ENCODE results near the gene KRTAP12-1. TPM values are rescaled to one million over a fixed set of nuclear protein-coding genes. Genes with fewer than 3 reads are reported as not detected.
"Not testable (repeated sequence)": the region's sequence is repeated elsewhere in the genome, so short reads cannot be mapped to it uniquely, and the experiment has no call there.

The KRTAP12-1 gene
- total RNA-seq, 1 experiment from 2014 or later, result not detected

GRCh38 chr21:44656868-44657267, 25.1 kb downstream of the KRTAP12-1 start:
- no peak for DNase-seq (ENCODE audit: low read depth)
- in situ Hi-C loops (cut with HindIII; ENCODE audit: low pct_unique_long_range_greater_than_20kb, low sequenced_read_pairs), result no loop called here

GRCh38 chr21:44654576-44655175, 27.3 kb downstream of the KRTAP12-1 start, which contains the start of gene KRTAP12-4:
Gene KRTAP12-4, minus strand, starts transcription at chr21:44654659. Its CDS starts 45 bp downstream, at chr21:44654614.
- no peak for DNase-seq (ENCODE audit: low read depth)
- in situ Hi-C loops (cut with HindIII; ENCODE audit: low pct_unique_long_range_greater_than_20kb, low sequenced_read_pairs), result no loop called here

GRCh38 chr21:44653656-44654575, 28.0 kb downstream of the KRTAP12-1 start:
- in situ Hi-C loops (cut with HindIII; ENCODE audit: low pct_unique_long_range_greater_than_20kb, low sequenced_read_pairs), result no loop called here

GRCh38 chr21:44653123-44653522, 28.8 kb downstream of the KRTAP12-1 start:
- no peak for DNase-seq (ENCODE audit: low read depth)
- in situ Hi-C loops (cut with HindIII; ENCODE audit: low pct_unique_long_range_greater_than_20kb, low sequenced_read_pairs), result no loop called here

More at GRCh38 chr21:44653656-44654575, 28.0 kb downstream of the KRTAP12-1 start:
- no peak for DNase-seq (ENCODE audit: low read depth)

GRCh38 chr21:44650973-44651675, 30.8 kb downstream of the KRTAP12-1 start:
- no peak for DNase-seq (ENCODE audit: low read depth)
- in situ Hi-C loops (cut with HindIII; ENCODE audit: low pct_unique_long_range_greater_than_20kb, low sequenced_read_pairs), result no loop called here

- DNase-seq (ENCODE audit: low read depth), result no peak
- in situ Hi-C loops (cut with HindIII; ENCODE audit: low pct_unique_long_range_greater_than_20kb, low sequenced_read_pairs), result no loop called here
Observed at GRCh38 chr21:44650265-44650972, 31.5 kb downstream of the KRTAP12-1 start.

GRCh38 chr21:44649521-44650100, 32.4 kb downstream of the KRTAP12-1 start:
- in situ Hi-C loops (cut with HindIII; ENCODE audit: low pct_unique_long_range_greater_than_20kb, low sequenced_read_pairs), result no loop called here
- no peak for DNase-seq (ENCODE audit: low read depth)

GRCh38 chr21:44648557-44649311, 33.2 kb downstream of the KRTAP12-1 start:
- no peak for DNase-seq (ENCODE audit: low read depth)
- in situ Hi-C loops (cut with HindIII; ENCODE audit: low pct_unique_long_range_greater_than_20kb, low sequenced_read_pairs), result no loop called here

GRCh38 chr21:44647222-44647552, 34.8 kb downstream of the KRTAP12-1 start:
- in situ Hi-C loops (cut with HindIII; ENCODE audit: low pct_unique_long_range_greater_than_20kb, low sequenced_read_pairs), result no loop called here
- DNase-seq (ENCODE audit: low read depth), result no peak

GRCh38 chr21:44646366-44647221, 35.4 kb downstream of the KRTAP12-1 start, which contains the start of gene KRTAP10-11:
Gene KRTAP10-11, plus strand, starts transcription at chr21:44646414. Its CDS starts 45 bp downstream, at chr21:44646459.
- in situ Hi-C loops (cut with HindIII; ENCODE audit: low pct_unique_long_range_greater_than_20kb, low sequenced_read_pairs); DNase-seq (ENCODE audit: low read depth): not testable (repeated sequence)

GRCh38 chr21:44644878-44645277, 37.1 kb downstream of the KRTAP12-1 start:
- in situ Hi-C loops (cut with HindIII; ENCODE audit: low pct_unique_long_range_greater_than_20kb, low sequenced_read_pairs), result no loop called here
- DNase-seq (ENCODE audit: low read depth), result no peak

- in situ Hi-C loops (cut with HindIII; ENCODE audit: low pct_unique_long_range_greater_than_20kb, low sequenced_read_pairs), result no loop called here
- no peak for DNase-seq (ENCODE audit: low read depth)
Observed at GRCh38 chr21:44643741-44644310, 38.1 kb downstream of the KRTAP12-1 start.

GRCh38 chr21:44640761-44641160, 41.2 kb downstream of the KRTAP12-1 start:
- DNase-seq (ENCODE audit: low read depth), result no peak
- in situ Hi-C loops (cut with HindIII; ENCODE audit: low pct_unique_long_range_greater_than_20kb, low sequenced_read_pairs), result no loop called here

- in situ Hi-C loops (cut with HindIII; ENCODE audit: low pct_unique_long_range_greater_than_20kb, low sequenced_read_pairs), result no loop called here
- DNase-seq (ENCODE audit: low read depth), result no peak
Observed at GRCh38 chr21:44639331-44639655, 42.7 kb downstream of the KRTAP12-1 start.

GRCh38 chr21:44638506-44639330, 43.2 kb downstream of the KRTAP12-1 start:
- in situ Hi-C loops (cut with HindIII; ENCODE audit: low pct_unique_long_range_greater_than_20kb, low sequenced_read_pairs); DNase-seq (ENCODE audit: low read depth): not testable (repeated sequence)

Data from Caki2 (cell line).